Stimulated activated CD4-positive, alpha-beta T cell treated with anti-CD3 and anti-CD28 coated beads, TNF-alpha, amount 100 ng/mL, for 4 hours (primary cell): Measurements from ENCODE around the gene ULK3.

Source experiments
- DNase-seq, 3 experiments: peaks; one replicate each; pipeline ENCODE4 v3.0.0-alpha.2; 2020; ENCODE audit warnings: low read depth in 3 of 3

Gene ULK3

GRCh38 chr15:74822233-74822632 is 20.7 kb downstream of the ULK3 start:
- no peak for DNase-seq

- no peak for DNase-seq
Measured at GRCh38 chr15:74821790-74822158, 21.2 kb downstream of the ULK3 start.

- no peak for DNase-seq
Measured at GRCh38 chr15:74821091-74821789, 21.7 kb downstream of the ULK3 start.

- DNase-seq, result no peak
Measured at GRCh38 chr15:74820056-74820455, 22.9 kb downstream of the ULK3 start.

GRCh38 chr15:74817370-74817737 is 25.6 kb downstream of the ULK3 start:
- no peak for DNase-seq

- no peak for DNase-seq
Measured at GRCh38 chr15:74816624-74817369, 26.2 kb downstream of the ULK3 start.

GRCh38 chr15:74815961-74816360 is 27.0 kb downstream of the ULK3 start:
- no peak for DNase-seq

GRCh38 chr15:74815121-74815934 is 27.6 kb downstream of the ULK3 start:
- DNase-seq, result no peak

- DNase-seq, result no peak
Measured at GRCh38 chr15:74812533-74812932, 30.4 kb downstream of the ULK3 start, which contains the start of gene LMAN1L. LMAN1L (plus strand) TSS chr15:74812835; CDS start chr15:74812855, 20 bp downstream.

GRCh38 chr15:74809956-74810355 is 33.0 kb downstream of the ULK3 start:
- no peak for DNase-seq

- DNase-seq, result no peak
Measured at GRCh38 chr15:74809242-74809641, 33.7 kb downstream of the ULK3 start.

GRCh38 chr15:74808840-74809229 is 34.1 kb downstream of the ULK3 start:
- DNase-seq, result no peak

- DNase-seq, result no peak
Measured at GRCh38 chr15:74808078-74808839, 34.7 kb downstream of the ULK3 start.

- no peak for DNase-seq
Measured at GRCh38 chr15:74807282-74807681, 35.7 kb downstream of the ULK3 start.

GRCh38 chr15:74804935-74805334 is 38.0 kb downstream of the ULK3 start:
- DNase-seq, result no peak

GRCh38 chr15:74802862-74803447 is 40.0 kb downstream of the ULK3 start:
- DNase-seq, result no peak

- DNase-seq, result no peak
Measured at GRCh38 chr15:74802290-74802689, 40.7 kb downstream of the ULK3 start.

GRCh38 chr15:74801311-74801997 is 41.5 kb downstream of the ULK3 start:
- DNase-seq, result no peak

GRCh38 chr15:74800559-74801094 is 42.3 kb downstream of the ULK3 start:
- no peak for DNase-seq

GRCh38 chr15:74799856-74800558 is 42.9 kb downstream of the ULK3 start:
- DNase-seq, result peak in 2 of 3 experiments; percentile 73 to 80
